ENCODE results near the gene SUFU. TPM values are rescaled to one million over a fixed set of nuclear protein-coding genes. Genes with fewer than 3 reads are reported as not detected.

Gene SUFU
- total and polyA plus RNA-seq, 2 of the 13 experiments (the other 11 are each of a cell fraction or from before 2014, with no cell fraction given): 2.9 to 5.5 TPM

DNA sequence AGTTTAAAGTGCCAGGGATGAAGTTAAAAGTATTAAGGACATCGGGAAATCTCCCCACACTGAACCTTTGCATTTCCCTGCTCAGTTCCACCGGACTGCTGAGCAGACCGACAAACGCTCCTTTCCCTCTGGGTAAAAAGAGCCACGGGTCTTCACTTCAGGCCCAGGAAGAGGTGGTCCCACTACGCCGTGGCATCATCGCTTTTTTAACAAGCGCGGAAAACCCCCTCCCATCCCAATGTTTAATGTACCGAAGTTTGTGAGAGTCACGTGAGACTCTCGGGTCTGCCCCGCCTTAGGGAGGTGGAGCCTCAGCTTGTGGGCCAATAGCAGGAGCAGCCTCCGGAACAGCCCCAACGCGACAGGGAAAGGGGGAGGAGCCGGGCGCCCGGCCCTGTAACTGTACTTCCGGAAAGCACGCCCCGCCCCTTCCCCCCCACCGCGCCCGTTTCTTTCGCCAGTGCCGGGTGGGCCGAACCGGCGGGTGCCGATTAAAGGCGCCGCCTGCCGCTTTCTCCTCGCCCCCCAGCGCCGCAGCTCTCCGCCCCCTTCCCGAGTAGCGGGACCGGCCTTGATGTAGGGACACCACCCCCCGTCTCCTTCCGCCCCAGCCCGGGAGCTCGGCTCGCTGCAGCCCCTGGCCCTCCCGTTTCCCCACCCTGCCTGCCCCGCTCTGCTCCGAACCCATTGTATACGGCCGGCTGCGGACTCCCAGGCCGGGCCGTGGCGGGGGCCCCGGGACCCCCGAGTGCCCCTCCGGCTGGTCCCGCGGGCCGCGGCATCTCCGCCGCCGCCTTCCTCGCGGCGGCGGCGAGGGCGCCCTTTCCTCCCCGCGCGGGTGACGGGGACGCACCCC lies 138.3 kb downstream of the SUFU start (continued):
- TF ChIP-seq, protein P1, sequence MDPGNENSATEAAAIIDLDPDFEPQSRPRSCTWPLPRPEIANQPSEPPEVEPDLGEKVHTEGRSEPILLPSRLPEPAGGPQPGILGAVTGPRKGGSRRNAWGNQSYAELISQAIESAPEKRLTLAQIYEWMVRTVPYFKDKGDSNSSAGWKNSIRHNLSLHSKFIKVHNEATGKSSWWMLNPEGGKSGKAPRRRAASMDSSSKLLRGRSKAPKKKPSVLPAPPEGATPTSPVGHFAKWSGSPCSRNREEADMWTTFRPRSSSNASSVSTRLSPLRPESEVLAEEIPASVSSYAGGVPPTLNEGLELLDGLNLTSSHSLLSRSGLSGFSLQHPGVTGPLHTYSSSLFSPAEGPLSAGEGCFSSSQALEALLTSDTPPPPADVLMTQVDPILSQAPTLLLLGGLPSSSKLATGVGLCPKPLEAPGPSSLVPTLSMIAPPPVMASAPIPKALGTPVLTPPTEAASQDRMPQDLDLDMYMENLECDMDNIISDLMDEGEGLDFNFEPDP (CRISPR knock-in tag; conservative IDR thresholded peaks at IDR 0.05): no peak
- no peak for TF ChIP-seq ZNF335 (CRISPR knock-in tag; IDR thresholded peaks at IDR 0.05)
- TF ChIP-seq SP2 (CRISPR knock-in tag; IDR thresholded peaks at IDR 0.05): peak; percentile 62
- no peak for TF ChIP-seq ZNF549 (CRISPR knock-in tag; IDR thresholded peaks at IDR 0.05)
- TF ChIP-seq, protein P2, sequence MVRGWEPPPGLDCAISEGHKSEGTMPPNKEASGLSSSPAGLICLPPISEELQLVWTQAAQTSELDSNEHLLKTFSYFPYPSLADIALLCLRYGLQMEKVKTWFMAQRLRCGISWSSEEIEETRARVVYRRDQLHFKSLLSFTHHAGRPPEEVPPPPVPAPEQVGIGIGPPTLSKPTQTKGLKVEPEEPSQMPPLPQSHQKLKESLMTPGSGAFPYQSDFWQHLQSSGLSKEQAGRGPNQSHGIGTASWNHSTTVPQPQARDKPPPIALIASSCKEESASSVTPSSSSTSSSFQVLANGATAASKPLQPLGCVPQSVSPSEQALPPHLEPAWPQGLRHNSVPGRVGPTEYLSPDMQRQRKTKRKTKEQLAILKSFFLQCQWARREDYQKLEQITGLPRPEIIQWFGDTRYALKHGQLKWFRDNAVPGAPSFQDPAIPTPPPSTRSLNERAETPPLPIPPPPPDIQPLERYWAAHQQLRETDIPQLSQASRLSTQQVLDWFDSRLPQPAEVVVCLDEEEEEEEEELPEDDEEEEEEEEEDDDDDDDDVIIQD (CRISPR knock-in tag; IDR thresholded peaks at IDR 0.05; ENCODE audit: low read depth): peak; percentile 88
- TF ChIP-seq, protein P3, sequence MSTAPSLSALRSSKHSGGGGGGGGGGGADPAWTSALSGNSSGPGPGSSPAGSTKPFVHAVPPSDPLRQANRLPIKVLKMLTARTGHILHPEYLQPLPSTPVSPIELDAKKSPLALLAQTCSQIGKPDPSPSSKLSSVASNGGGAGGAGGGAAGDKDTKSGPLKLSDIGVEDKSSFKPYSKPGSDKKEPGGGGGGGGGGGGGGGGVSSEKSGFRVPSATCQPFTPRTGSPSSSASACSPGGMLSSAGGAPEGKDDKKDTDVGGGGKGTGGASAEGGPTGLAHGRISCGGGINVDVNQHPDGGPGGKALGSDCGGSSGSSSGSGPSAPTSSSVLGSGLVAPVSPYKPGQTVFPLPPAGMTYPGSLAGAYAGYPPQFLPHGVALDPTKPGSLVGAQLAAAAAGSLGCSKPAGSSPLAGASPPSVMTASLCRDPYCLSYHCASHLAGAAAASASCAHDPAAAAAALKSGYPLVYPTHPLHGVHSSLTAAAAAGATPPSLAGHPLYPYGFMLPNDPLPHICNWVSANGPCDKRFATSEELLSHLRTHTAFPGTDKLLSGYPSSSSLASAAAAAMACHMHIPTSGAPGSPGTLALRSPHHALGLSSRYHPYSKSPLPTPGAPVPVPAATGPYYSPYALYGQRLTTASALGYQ (CRISPR knock-in tag; IDR thresholded peaks at IDR 0.05): 0 out of 2 replicates have a peak, but pooled peaks have one; percentile 15
- TF ChIP-seq PCBP1 (IDR thresholded peaks at IDR 0.05; ENCODE audit: borderline replicate concordance, low read depth, low read length): 0 out of 2 replicates have a peak, but pooled peaks have one; percentile 33
- no peak for TF ChIP-seq CC2D1A (CRISPR knock-in tag; IDR thresholded peaks at IDR 0.05)
- TF ChIP-seq, protein P4, sequence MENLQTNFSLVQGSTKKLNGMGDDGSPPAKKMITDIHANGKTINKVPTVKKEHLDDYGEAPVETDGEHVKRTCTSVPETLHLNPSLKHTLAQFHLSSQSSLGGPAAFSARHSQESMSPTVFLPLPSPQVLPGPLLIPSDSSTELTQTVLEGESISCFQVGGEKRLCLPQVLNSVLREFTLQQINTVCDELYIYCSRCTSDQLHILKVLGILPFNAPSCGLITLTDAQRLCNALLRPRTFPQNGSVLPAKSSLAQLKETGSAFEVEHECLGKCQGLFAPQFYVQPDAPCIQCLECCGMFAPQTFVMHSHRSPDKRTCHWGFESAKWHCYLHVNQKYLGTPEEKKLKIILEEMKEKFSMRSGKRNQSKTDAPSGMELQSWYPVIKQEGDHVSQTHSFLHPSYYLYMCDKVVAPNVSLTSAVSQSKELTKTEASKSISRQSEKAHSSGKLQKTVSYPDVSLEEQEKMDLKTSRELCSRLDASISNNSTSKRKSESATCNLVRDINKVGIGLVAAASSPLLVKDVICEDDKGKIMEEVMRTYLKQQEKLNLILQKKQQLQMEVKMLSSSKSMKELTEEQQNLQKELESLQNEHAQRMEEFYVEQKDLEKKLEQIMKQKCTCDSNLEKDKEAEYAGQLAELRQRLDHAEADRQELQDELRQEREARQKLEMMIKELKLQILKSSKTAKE (CRISPR knock-in tag; IDR thresholded peaks at IDR 0.05; ENCODE audit: borderline replicate concordance): peak; percentile 53; the same call in 1 of the 2 replicates
- TF ChIP-seq CCDC6 (CRISPR knock-in tag; IDR thresholded peaks at IDR 0.05): peak; percentile 56; the same call in 1 of the 2 replicates
- TF ChIP-seq RBM39 (IDR thresholded peaks at IDR 0.05; ENCODE audit: low read depth, low read length, poor library complexity, severe bottlenecking): no peak
- no peak for TF ChIP-seq NFKBIZ (CRISPR knock-in tag; IDR thresholded peaks at IDR 0.05)
- no peak for TF ChIP-seq SMAD9 (CRISPR knock-in tag; IDR thresholded peaks at IDR 0.05)
- 0 out of 2 replicates have a peak, but pooled peaks have one; percentile 43 for TF ChIP-seq ZNF350 (CRISPR knock-in tag; IDR thresholded peaks at IDR 0.05; ENCODE audit: borderline replicate concordance, low read depth)
- TF ChIP-seq, protein P5, sequence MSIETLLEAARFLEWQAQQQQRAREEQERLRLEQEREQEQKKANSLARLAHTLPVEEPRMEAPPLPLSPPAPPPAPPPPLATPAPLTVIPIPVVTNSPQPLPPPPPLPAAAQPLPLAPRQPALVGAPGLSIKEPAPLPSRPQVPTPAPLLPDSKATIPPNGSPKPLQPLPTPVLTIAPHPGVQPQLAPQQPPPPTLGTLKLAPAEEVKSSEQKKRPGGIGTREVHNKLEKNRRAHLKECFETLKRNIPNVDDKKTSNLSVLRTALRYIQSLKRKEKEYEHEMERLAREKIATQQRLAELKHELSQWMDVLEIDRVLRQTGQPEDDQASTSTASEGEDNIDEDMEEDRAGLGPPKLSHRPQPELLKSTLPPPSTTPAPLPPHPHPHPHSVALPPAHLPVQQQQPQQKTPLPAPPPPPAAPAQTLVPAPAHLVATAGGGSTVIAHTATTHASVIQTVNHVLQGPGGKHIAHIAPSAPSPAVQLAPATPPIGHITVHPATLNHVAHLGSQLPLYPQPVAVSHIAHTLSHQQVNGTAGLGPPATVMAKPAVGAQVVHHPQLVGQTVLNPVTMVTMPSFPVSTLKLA (IDR thresholded peaks at IDR 0.05): peak; percentile 34
- no peak for TF ChIP-seq ZNF30 (CRISPR knock-in tag; IDR thresholded peaks at IDR 0.05)
- peak; percentile 34; the same call in 1 of the 2 replicates for TF ChIP-seq KAT8 (CRISPR knock-in tag; IDR thresholded peaks at IDR 0.05)
- TF ChIP-seq IRF2 (CRISPR knock-in tag; IDR thresholded peaks at IDR 0.05): no peak
- peak; percentile 92 for TF ChIP-seq SP5 (CRISPR knock-in tag; IDR thresholded peaks at IDR 0.05; ENCODE audit: borderline replicate concordance, low read depth)
- TF ChIP-seq ZNF264 (CRISPR knock-in tag; IDR thresholded peaks at IDR 0.05): no peak
- no peak for TF ChIP-seq HDAC2 (CRISPR knock-in tag; IDR thresholded peaks at IDR 0.05)
- peak in 1 of 2 experiments; percentile 51; a peak in 2 of 4 replicates for TF ChIP-seq POLR2A (IDR thresholded peaks at IDR 0.05; ENCODE audit: insufficient read depth in 1 of 2, low read depth in 2 of 2, low read length in 2 of 2)

Measured in HepG2 (cell line).